ENCODE measurements around the gene OLFML3. TPM values are rescaled to one million over a fixed set of nuclear protein-coding genes. Genes with fewer than 3 reads are reported as not detected.

OLFML3 gene
- total RNA-seq, 1 experiment from 2014 or later = 171 TPM

DNA sequence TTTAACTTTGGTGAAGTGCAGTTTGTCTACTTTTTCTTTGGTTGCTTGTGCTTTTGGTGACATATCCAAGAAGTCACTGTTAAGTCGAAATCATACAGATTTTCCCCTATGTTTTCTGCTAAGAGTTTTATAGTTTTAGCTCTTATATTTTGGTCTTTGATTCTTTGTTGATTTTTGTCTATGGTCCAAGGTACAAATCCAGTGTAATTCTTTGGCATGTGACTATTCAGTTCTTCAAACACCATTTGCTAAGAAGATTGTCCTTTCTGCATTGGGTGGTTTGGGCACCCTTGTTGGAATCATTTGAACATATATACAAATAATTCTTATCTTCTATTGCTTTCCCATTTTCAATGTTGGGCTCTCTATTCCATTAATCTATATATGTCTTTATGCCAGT is 33.9 kb upstream of the OLFML3 start:
- H3K4me3 Mint-ChIP-seq = no peak overlapping the region
- no peaks in the 10 kb centered on the region for H3K27me3 Mint-ChIP-seq (ENCODE audit: low read depth)
- H4K20me1 ChIP-seq (ENCODE audit: control insufficient read depth, insufficient read depth, insufficient read length) = no peaks in the 10 kb centered on the region
- no peak overlapping the region for H3K23ac ChIP-seq (ENCODE audit: insufficient read length, low read depth, low read length)
- no peak overlapping the region for H3K27ac Mint-ChIP-seq
- H2BK12ac ChIP-seq (ENCODE audit: insufficient read length, low read depth, low read length) = no peak overlapping the region
- H4K8ac ChIP-seq (replicated peaks; ENCODE audit: insufficient read length, low read depth, low read length) = no peak overlapping the region
- peaks cover 9% of the 10 kb centered on the region for H3K79me1 ChIP-seq (ENCODE audit: insufficient read depth, low read depth, low read length, poor library complexity, severe bottlenecking)
- H3K4ac ChIP-seq (ENCODE audit: low read depth, low read length) = no peak overlapping the region
- H3K18ac ChIP-seq (ENCODE audit: insufficient read length, low read depth, low read length) = no peak overlapping the region
- H2AFZ ChIP-seq (ENCODE audit: low read length) = no peak overlapping the region
- no peak overlapping the region for H3K14ac ChIP-seq (ENCODE audit: insufficient read depth, low read length)
- no peak overlapping the region for H2BK20ac ChIP-seq (ENCODE audit: low read depth, low read length, poor library complexity, severe bottlenecking)
- TF ChIP-seq, protein P1, sequence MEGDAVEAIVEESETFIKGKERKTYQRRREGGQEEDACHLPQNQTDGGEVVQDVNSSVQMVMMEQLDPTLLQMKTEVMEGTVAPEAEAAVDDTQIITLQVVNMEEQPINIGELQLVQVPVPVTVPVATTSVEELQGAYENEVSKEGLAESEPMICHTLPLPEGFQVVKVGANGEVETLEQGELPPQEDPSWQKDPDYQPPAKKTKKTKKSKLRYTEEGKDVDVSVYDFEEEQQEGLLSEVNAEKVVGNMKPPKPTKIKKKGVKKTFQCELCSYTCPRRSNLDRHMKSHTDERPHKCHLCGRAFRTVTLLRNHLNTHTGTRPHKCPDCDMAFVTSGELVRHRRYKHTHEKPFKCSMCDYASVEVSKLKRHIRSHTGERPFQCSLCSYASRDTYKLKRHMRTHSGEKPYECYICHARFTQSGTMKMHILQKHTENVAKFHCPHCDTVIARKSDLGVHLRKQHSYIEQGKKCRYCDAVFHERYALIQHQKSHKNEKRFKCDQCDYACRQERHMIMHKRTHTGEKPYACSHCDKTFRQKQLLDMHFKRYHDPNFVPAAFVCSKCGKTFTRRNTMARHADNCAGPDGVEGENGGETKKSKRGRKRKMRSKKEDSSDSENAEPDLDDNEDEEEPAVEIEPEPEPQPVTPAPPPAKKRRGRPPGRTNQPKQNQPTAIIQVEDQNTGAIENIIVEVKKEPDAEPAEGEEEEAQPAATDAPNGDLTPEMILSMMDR (conservative IDR thresholded peaks at IDR 0.05) = no peak
- no peak overlapping the region for H3K56ac ChIP-seq (ENCODE audit: insufficient read length, low read depth, low read length)
- no peaks in the 10 kb centered on the region; the same call in 1 of the 2 replicates for H3K79me2 ChIP-seq (ENCODE audit: insufficient read depth, low read length)
- no peaks in the 10 kb centered on the region for H3K9me3 Mint-ChIP-seq
- H3K36me3 Mint-ChIP-seq (ENCODE audit: insufficient read depth in 1 of 3, low read depth in 3 of 3) = peaks cover 14 to 32% (median 20%) of the 10 kb centered on the region in 3 experiments; a peak in 6 of 7 replicates
- no peak overlapping the region for H2BK15ac ChIP-seq (ENCODE audit: low read depth, low read length)
- no peak overlapping the region for H2BK5ac ChIP-seq (ENCODE audit: insufficient read length, low read length)
- H2AK5ac ChIP-seq (ENCODE audit: insufficient read length, low read length) = no peak overlapping the region
- no peak overlapping the region for H4K91ac ChIP-seq (ENCODE audit: insufficient read length, low read depth, low read length)
- no peak overlapping the region for H3K4me2 ChIP-seq (ENCODE audit: insufficient read depth, insufficient read length, low read length)
- DNase-seq = no peak
- no peak overlapping the region for H3T11ph ChIP-seq (ENCODE audit: low read length)
- no peak overlapping the region for H4K5ac ChIP-seq (ENCODE audit: insufficient read length, low read depth, low read length)
- H3K4me1 Mint-ChIP-seq = peaks cover 20 to 24% of the 10 kb centered on the region in 2 experiments
- no peak overlapping the region for H2BK120ac ChIP-seq (ENCODE audit: low read depth, low read length, poor library complexity, severe bottlenecking)
- H3K9me3 ChIP-seq (ENCODE audit: control insufficient read depth, low read depth, low read length) = no peaks in the 10 kb centered on the region
- H3K27ac ChIP-seq (ENCODE audit: insufficient read length, low read depth, low read length) = no peak overlapping the region
- H3K4me1 ChIP-seq (ENCODE audit: insufficient read depth, low read length) = peaks cover 3% of the 10 kb centered on the region; the same call in 1 of the 2 replicates
- no peaks in the 10 kb centered on the region for H3K27me3 ChIP-seq (ENCODE audit: insufficient read depth, low read length)
- no CpG with 5 or more reads among the region's 1 CpG for WGBS (ENCODE audit: extremely low coverage, insufficient read length, low lambda C conversion rate)
- H3K9ac ChIP-seq (ENCODE audit: extremely low read depth, insufficient read length, low read length) = no peak overlapping the region
- H3K23me2 ChIP-seq (ENCODE audit: insufficient read length, low read depth, low read length, poor library complexity, severe bottlenecking) = no peaks in the 10 kb centered on the region

Measured in H9 (cell line).